Measurements from ENCODE around the gene GMDS.

Gene GMDS

DNA sequence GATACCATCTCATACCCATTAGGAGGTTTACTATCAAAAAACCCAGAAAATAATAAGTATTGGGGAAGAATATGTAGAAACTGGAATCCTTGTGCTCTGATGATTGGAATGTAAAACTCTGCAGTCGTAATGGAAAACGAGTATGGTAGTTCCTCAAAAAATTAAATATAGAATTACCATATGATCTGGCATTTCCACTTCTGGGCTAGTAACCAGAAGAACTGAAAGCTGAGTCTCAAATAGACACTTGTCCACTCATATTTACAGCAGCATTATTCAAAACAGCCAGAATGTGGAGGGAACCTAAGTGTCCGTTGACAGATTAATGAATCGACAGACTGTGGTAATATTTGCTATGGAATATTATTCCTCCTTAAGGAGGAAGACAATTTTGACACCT is 591.4 kb downstream of the GMDS start:
- Histone ChIP-seq H2AFZ (ENCODE audit: low read length) (no peak overlapping the region), H3K79me2 (ENCODE audit: insufficient read depth, low read length) (no peaks in the 10 kb centered on the region), H3K9ac (ENCODE audit: low read depth, low read length, poor library complexity, severe bottlenecking) (no peak overlapping the region), H3K4me3 (ENCODE audit: low read length, poor library complexity, severe bottlenecking) (no peak overlapping the region), H3K36me3 (ENCODE audit: insufficient read depth, low read length) (no peaks in the 10 kb centered on the region), H3K27me3 (ENCODE audit: insufficient read depth, low read length, poor library complexity, severe bottlenecking) (no peaks in the 10 kb centered on the region), H3K4me1 (ENCODE audit: insufficient read depth, low read length, poor library complexity, severe bottlenecking) (no peaks in the 10 kb centered on the region), H3K4me2 (ENCODE audit: low read depth, low read length, poor library complexity, severe bottlenecking) (no peak overlapping the region), H4K20me1 (ENCODE audit: insufficient read depth, low read length, poor library complexity, severe bottlenecking) (no peaks in the 10 kb centered on the region), H3K9me3 (ENCODE audit: insufficient read depth, low read depth, low read length) (no peaks in the 10 kb centered on the region), H3F3A (ENCODE audit: low read depth) (no peaks in the 10 kb centered on the region), H3K9me2 (replicated peaks; ENCODE audit: low read depth, low read length) (no peaks in the 10 kb centered on the region)
- TF ChIP-seq EZH2phosphoT487 (IDR thresholded peaks at IDR 0.05; ENCODE audit: borderline replicate concordance), result no peak
- TF ChIP-seq, protein P1, sequence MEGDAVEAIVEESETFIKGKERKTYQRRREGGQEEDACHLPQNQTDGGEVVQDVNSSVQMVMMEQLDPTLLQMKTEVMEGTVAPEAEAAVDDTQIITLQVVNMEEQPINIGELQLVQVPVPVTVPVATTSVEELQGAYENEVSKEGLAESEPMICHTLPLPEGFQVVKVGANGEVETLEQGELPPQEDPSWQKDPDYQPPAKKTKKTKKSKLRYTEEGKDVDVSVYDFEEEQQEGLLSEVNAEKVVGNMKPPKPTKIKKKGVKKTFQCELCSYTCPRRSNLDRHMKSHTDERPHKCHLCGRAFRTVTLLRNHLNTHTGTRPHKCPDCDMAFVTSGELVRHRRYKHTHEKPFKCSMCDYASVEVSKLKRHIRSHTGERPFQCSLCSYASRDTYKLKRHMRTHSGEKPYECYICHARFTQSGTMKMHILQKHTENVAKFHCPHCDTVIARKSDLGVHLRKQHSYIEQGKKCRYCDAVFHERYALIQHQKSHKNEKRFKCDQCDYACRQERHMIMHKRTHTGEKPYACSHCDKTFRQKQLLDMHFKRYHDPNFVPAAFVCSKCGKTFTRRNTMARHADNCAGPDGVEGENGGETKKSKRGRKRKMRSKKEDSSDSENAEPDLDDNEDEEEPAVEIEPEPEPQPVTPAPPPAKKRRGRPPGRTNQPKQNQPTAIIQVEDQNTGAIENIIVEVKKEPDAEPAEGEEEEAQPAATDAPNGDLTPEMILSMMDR (conservative IDR thresholded peaks at IDR 0.05; ENCODE audit: low read length), result no peak

DNA sequence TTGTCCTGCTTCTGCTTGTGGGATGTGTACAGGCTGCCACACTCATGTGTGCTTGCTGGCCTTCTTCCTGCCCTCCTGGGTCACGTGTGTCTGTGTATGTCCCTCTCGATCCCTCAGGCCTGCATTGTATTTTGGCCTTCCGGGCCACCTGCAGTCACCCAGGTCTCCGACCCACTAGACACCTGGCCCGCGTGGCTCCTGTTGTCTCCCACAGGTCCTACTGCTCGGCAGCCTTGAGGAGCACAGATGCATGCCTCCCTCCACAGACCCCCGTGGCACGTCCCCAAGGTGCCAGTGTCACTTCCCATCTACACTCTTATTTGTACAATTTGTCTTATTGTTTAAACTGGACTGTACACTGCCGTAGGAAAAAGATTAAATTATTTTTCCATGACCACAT is 592.6 kb downstream of the GMDS start:
- Histone ChIP-seq H3K9me2 (replicated peaks; ENCODE audit: low read depth, low read length) (no peaks in the 10 kb centered on the region), H3F3A (ENCODE audit: low read depth) (no peaks in the 10 kb centered on the region), H3K79me2 (ENCODE audit: insufficient read depth, low read length) (no peaks in the 10 kb centered on the region), H3K4me1 (ENCODE audit: insufficient read depth, low read length, poor library complexity, severe bottlenecking) (no peaks in the 10 kb centered on the region), H3K27me3 (ENCODE audit: insufficient read depth, low read length, poor library complexity, severe bottlenecking) (no peaks in the 10 kb centered on the region), H3K4me2 (ENCODE audit: low read depth, low read length, poor library complexity, severe bottlenecking) (no peak overlapping the region), H4K20me1 (ENCODE audit: insufficient read depth, low read length, poor library complexity, severe bottlenecking) (no peaks in the 10 kb centered on the region), H3K9me3 (ENCODE audit: insufficient read depth, low read depth, low read length) (no peaks in the 10 kb centered on the region), H3K36me3 (ENCODE audit: insufficient read depth, low read length) (no peaks in the 10 kb centered on the region), H3K4me3 (ENCODE audit: low read length, poor library complexity, severe bottlenecking) (no peak overlapping the region), H3K9ac (ENCODE audit: low read depth, low read length, poor library complexity, severe bottlenecking) (no peak overlapping the region), H2AFZ (ENCODE audit: low read length) (no peak overlapping the region)
- TF ChIP-seq EZH2phosphoT487 (IDR thresholded peaks at IDR 0.05; ENCODE audit: borderline replicate concordance), result no peak

DNA sequence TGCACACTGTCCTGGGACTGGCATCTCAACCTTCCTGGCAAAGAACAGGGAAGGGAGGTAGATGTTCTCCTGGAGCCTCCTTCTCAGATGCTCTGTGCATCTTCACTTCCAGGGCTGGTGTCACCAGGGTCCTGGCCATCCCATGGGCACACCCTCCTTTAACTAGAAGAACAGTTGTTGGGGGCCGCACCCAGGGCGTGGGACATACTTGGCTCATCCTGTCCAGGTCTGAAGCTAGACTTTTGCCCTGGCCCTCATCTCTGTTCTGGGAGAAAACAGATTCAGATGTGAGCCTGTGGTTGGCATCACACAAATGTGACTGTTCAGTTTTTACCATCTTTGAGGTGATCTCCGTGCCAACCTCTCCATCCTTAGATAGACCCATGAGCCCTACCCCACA is 594.0 kb downstream of the GMDS start:
- no peak for TF ChIP-seq EZH2phosphoT487 (IDR thresholded peaks at IDR 0.05; ENCODE audit: borderline replicate concordance)
- TF ChIP-seq, protein P1 (conservative IDR thresholded peaks at IDR 0.05; ENCODE audit: low read length), result no peak
- Histone ChIP-seq H3K4me1 (ENCODE audit: insufficient read depth, low read length, poor library complexity, severe bottlenecking) (no peaks in the 10 kb centered on the region), H3K9ac (ENCODE audit: low read depth, low read length, poor library complexity, severe bottlenecking) (no peak overlapping the region), H3K79me2 (ENCODE audit: insufficient read depth, low read length) (no peaks in the 10 kb centered on the region), H3K4me2 (ENCODE audit: low read depth, low read length, poor library complexity, severe bottlenecking) (no peak overlapping the region), H3K9me2 (replicated peaks; ENCODE audit: low read depth, low read length) (no peaks in the 10 kb centered on the region), H3K36me3 (ENCODE audit: insufficient read depth, low read length) (no peaks in the 10 kb centered on the region), H3K9me3 (ENCODE audit: insufficient read depth, low read depth, low read length) (no peaks in the 10 kb centered on the region), H3F3A (ENCODE audit: low read depth) (no peaks in the 10 kb centered on the region), H3K4me3 (ENCODE audit: low read length, poor library complexity, severe bottlenecking) (no peak overlapping the region), H2AFZ (ENCODE audit: low read length) (no peak overlapping the region), H3K27me3 (ENCODE audit: insufficient read depth, low read length, poor library complexity, severe bottlenecking) (no peaks in the 10 kb centered on the region), H4K20me1 (ENCODE audit: insufficient read depth, low read length, poor library complexity, severe bottlenecking) (no peaks in the 10 kb centered on the region)

DNA sequence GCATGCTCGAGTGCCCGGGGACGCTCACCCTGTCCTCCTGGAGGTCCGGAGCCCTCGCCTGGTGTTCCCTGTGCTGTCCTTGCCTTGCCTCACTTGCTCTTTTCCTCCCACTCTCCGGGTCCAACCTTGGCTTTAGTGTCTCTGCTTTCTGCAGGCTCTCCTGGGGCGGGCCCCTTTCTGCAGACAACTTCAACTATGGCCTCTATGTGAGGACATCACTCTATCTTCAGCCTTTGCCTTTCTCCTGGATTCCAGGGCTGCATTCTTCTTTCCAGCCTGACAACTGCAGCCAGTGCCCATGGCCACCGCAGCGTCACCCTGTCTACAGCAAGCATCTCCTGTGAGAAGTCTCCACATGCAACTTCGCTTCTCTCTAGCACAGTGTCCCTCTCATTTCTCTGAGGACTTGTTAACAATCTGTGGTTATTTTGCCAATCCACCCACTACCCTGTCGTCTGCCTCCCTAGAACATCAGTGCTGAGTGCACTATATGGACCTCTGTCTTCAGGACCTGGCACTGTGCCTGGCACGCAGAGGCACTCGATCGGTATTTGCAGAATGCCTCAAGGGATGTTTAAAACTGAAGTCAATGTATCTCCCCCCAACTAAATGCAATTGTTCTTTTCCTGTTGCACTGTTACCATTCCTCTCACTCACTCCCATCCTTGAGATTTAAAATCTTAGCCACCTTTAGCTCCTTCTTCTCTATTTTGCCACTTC is 599.8 kb downstream of the GMDS start:
- no peak overlapping the region for H3K9ac ChIP-seq (ENCODE audit: low read depth, low read length, poor library complexity, severe bottlenecking)
- no peaks in the 10 kb centered on the region for H3F3A ChIP-seq (ENCODE audit: low read depth)
- H3K9me2 ChIP-seq (replicated peaks; ENCODE audit: low read depth, low read length), result no peaks in the 10 kb centered on the region
- no peaks in the 10 kb centered on the region for H3K27me3 ChIP-seq (ENCODE audit: insufficient read depth, low read length, poor library complexity, severe bottlenecking)
- TF ChIP-seq EZH2phosphoT487 (IDR thresholded peaks at IDR 0.05; ENCODE audit: borderline replicate concordance), result no peak
- TF ChIP-seq, protein P1 (conservative IDR thresholded peaks at IDR 0.05; ENCODE audit: low read length), result no peak
- H3K4me3 ChIP-seq (ENCODE audit: low read length, poor library complexity, severe bottlenecking), result no peak overlapping the region
- H3K9me3 ChIP-seq (ENCODE audit: insufficient read depth, low read depth, low read length), result no peaks in the 10 kb centered on the region
- no peaks in the 10 kb centered on the region for H3K36me3 ChIP-seq (ENCODE audit: insufficient read depth, low read length)
- H3K4me2 ChIP-seq (ENCODE audit: low read depth, low read length, poor library complexity, severe bottlenecking), result no peak overlapping the region
- no peaks in the 10 kb centered on the region for H3K79me2 ChIP-seq (ENCODE audit: insufficient read depth, low read length)
- H3K4me1 ChIP-seq (ENCODE audit: insufficient read depth, low read length, poor library complexity, severe bottlenecking), result peaks cover 16% of the 10 kb centered on the region
- no peak overlapping the region for H2AFZ ChIP-seq (ENCODE audit: low read length)
- no peaks in the 10 kb centered on the region for H4K20me1 ChIP-seq (ENCODE audit: insufficient read depth, low read length, poor library complexity, severe bottlenecking)

Measured in Loucy (cell line).